ENCODE measurements around the gene DNAJB9. TPM values are rescaled to one million over a fixed set of nuclear protein-coding genes. Genes with fewer than 3 reads are reported as not detected.

Gene DNAJB9
- total RNA-seq, 1 experiment from 2014 or later: 24.1 TPM

GRCh38 chr7:108565987-108566386 is 3.7 kb upstream of the DNAJB9 start:
- no peak for DNase-seq (ENCODE audit: extremely low read depth, low read depth)

GRCh38 chr7:108568801-108569380 is 783 bp upstream of the DNAJB9 start:
- DNase-seq (ENCODE audit: extremely low read depth, low read depth): no peak

DNA sequence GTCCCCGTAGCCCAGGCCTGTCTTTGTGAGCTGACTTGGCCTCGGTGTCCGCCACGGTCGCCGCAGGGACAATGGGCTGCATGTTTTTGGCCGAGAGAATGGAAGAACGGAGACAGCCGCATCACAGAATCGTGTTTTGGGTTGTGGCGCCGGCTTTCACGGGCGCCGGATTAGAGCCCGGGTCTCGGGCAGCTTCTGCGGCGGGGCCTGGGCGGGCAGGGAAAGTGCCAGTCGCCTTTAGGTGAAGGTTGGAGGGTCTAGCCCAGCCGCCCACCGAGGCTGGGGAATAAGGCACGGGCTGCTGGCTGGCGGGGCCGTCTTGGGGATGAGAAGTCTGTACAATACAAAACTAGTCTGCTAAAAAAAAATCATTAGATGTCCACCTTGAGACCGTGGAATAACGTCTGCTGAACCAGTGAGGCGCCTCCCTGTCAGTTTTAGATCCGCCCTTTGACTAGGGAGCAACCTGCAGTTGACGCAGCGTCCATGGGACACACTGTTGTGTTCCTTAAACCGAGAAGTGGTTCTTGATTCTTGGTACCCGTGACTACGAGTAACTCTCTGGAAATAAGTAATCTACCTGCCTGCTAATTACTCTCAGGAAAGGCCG is 577 bp downstream of the DNAJB9 start:
- peak; percentile 31 for DNase-seq (ENCODE audit: extremely low read depth, low read depth)

GRCh38 chr7:108572480-108572879 is 2.8 kb downstream of the DNAJB9 start:
- no peak for DNase-seq (ENCODE audit: extremely low read depth, low read depth)

DNA sequence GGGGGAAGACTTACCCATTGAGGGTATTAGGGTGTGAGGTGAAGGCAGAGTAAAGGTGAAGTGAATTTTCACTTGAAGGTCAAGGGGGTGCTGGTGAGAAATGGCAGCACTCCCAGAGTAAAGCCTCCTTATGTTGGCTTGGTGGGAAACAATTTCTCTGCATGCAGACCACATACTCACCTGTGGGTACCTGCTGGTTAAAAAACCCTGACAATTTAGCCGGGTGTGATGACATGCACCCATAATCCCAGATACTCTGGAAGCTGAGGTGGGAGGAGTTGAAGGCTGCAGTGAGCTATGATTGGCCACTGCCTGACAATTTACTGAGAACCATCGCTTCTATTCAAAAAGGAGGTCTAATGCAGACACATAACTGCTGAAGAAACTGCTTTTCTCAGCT is 5.5 kb downstream of the DNAJB9 start:
- no peak for DNase-seq (ENCODE audit: extremely low read depth, low read depth)

DNA sequence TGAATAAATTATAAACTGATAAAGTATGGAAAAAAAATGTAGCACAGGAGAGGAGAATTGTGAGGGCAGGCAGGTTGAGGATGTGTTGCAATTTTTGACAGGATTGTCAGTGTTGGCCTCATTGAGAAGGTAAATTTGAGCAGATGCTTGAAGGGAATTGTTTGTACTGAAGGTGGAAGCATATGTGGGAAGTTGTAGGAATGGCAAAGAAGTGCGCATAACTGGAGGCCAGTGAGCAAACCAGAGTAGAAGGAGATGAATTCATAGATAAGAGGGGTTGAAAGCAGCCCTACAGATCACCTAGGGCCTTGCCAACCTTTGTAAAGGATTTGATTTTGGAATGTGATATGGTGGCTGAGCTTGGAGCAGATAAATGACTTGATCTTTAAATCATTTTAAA is 6.4 kb downstream of the DNAJB9 start:
- DNase-seq (ENCODE audit: extremely low read depth, low read depth): no peak

DNA sequence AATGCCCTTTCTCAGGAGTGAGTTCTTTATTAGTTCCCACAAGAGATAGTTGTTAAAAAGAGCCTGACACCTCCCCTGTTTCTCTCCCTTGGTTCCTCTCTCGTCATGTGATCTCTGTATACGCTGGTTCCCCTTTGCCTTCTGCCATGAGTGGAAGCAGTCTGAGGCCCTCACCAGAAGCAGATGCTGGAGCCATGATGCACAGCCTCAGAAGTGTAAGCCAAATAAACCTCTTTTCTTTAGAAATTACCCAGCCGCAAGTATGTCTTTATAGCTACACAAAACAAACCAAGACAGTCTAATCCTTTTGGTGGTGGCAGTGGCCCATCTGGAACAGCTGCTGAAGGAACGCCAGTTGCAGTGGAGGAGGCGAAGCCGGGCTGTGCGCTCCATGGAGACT is 9.3 kb downstream of the DNAJB9 start:
- no peak for DNase-seq (ENCODE audit: extremely low read depth, low read depth)

DNA sequence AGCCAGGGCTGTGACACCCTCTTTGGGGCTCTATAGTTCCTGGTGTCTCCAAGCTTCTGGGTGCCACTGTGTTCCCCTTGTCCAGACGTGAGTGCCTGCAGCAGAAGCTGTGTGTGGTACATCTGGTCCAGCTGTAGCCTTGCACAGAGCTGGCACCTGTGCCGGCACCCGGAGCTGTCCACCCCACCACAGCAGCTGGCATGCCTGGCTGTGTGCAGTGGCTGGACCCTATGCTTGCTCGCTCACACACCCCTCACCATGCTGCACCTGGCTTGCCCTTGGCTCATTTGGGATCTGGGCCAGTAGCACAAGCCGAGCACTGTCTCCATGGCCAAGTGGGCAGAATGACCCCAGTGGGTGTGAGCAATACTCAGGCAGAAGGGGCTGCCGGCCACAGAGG is 10.6 kb downstream of the DNAJB9 start:
- no peak for DNase-seq (ENCODE audit: extremely low read depth, low read depth)

- DNase-seq (ENCODE audit: extremely low read depth, low read depth): no peak
These were observed 12.2 kb downstream of the DNAJB9 start for GRCh38 chr7:108581655-108582491.

GRCh38 chr7:108584211-108584610 is 14.5 kb downstream of the DNAJB9 start:
- DNase-seq (ENCODE audit: extremely low read depth, low read depth): no peak

DNA sequence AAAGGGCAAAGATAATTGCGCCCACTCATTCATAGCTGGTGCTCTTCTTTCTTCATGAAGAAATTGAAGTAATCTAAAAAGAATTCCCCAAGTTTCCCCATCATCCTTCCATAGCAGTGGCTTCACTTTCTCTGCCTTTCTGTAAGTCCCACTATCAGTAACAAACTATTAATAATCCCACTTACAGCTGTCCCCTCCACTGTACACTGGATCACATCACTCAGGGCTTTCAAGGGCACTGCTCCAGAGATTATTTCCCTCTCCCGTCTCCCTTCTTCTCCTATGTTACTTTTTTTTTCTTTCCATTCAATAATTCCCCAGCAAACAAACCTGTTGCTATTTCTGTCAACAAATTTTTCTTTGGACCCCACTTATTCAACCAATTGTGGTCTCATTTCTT is 16.2 kb downstream of the DNAJB9 start:
- no peak for DNase-seq (ENCODE audit: extremely low read depth, low read depth)

DNA sequence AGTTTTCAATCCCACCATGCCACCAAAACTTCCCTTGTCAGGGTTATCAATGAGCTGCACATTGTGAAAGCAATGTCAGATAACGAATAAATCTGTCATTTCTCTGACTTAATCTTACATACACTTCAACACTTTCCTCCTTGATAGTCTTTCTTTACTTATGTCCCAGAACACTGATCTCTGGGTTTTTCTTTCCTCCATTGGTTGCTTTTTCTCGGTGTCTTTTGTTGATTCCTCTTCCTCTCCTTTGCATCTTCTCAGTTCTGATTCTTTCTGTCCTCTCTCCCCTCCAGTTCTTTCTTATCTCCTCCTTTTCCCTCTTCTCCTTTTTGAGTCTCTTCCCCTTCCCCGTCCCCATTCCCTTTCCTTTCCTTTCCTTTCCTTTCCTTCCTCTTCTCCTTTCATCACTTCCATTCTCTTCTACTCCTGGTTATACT is 16.6 kb downstream of the DNAJB9 start:
- no peak for DNase-seq (ENCODE audit: extremely low read depth, low read depth)

- no peak for DNase-seq (ENCODE audit: extremely low read depth, low read depth)
These were observed 19.5 kb downstream of the DNAJB9 start for GRCh38 chr7:108589199-108589598.

GRCh38 chr7:108589874-108590273 is 20.2 kb downstream of the DNAJB9 start:
- DNase-seq (ENCODE audit: extremely low read depth, low read depth): no peak

- DNase-seq (ENCODE audit: extremely low read depth, low read depth): no peak
These were observed 20.9 kb downstream of the DNAJB9 start for GRCh38 chr7:108590606-108591005.

- DNase-seq (ENCODE audit: extremely low read depth, low read depth): peak; percentile 22
These were observed 23.1 kb downstream of the DNAJB9 start for GRCh38 chr7:108592646-108593201.

GRCh38 chr7:108596560-108596959 is 26.9 kb downstream of the DNAJB9 start:
- DNase-seq (ENCODE audit: extremely low read depth, low read depth): no peak

- no peak for DNase-seq (ENCODE audit: extremely low read depth, low read depth)
These were observed 28.5 kb downstream of the DNAJB9 start for GRCh38 chr7:108598153-108598552.

- no peak for DNase-seq (ENCODE audit: extremely low read depth, low read depth)
These were observed 29.4 kb downstream of the DNAJB9 start for GRCh38 chr7:108598914-108599580.

DNA sequence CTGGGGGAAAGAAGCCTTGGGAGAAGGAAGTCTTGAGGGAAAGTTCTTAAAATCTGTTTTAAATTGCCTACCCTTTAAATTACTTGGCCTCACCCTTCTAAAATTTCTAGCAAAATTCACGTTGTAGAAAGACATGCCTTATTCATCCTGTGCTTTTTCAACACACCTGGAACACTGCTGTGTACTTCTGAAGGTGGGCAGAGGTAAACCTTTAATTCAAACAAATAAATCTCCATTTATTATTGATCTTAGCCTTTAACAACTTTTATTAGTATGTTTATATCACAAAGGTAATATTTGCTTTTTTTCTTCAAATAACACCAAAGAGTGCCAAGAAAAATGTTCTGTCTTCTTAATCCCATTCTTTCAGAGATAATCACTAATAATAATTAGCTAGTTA is 30.7 kb downstream of the DNAJB9 start:
- no peak for DNase-seq (ENCODE audit: extremely low read depth, low read depth)
